ENCODE data around the gene CRY1. TPM values are rescaled to one million over a fixed set of nuclear protein-coding genes. Genes with fewer than 3 reads are reported as not detected.

The CRY1 gene
- polyA plus RNA-seq, 2 of the 4 experiments (the other 2 are of a cell fraction) = 15.8 to 26.1 TPM

DNA sequence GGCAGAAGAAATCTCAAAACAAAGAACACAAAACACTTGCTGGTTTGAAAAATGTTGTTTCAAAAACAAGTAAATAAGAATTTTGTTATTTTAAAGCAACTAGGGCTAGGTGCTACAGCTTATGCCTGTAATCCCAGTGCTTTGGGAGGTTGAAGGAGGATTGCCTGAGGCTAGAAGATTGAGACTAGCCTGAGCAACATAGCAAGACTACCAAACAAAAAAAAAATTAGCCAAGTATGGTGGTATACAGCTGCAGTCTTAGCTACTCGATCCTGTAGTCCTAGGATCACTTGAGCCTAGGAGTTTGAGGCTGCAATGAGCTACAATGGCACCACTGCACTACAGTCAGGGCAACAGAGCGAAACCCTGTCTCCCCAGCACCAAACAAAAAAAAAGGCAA is 73.8 kb downstream of the CRY1 start:
- ChIA-PET CTCF (no interaction called here), POLR2A (no interaction called here)
- 88% methylated on average over 2 of the region's 2 CpGs for WGBS (ENCODE audit: missing lambda C conversion rate)
- Histone ChIP-seq H3K27ac (no peak overlapping the region), H3K4me1 (no peaks in the 10 kb centered on the region), H3K4me3 (no peak overlapping the region), H3K4me2 (no peak overlapping the region), H3K9me3 (no peaks in the 10 kb centered on the region)
- FAIRE-seq = no peak
- ATAC-seq = no peak
- TF ChIP-seq EHF (CRISPR knock-in tag; IDR thresholded peaks at IDR 0.05) = no peak
- TF ChIP-seq, protein P1, sequence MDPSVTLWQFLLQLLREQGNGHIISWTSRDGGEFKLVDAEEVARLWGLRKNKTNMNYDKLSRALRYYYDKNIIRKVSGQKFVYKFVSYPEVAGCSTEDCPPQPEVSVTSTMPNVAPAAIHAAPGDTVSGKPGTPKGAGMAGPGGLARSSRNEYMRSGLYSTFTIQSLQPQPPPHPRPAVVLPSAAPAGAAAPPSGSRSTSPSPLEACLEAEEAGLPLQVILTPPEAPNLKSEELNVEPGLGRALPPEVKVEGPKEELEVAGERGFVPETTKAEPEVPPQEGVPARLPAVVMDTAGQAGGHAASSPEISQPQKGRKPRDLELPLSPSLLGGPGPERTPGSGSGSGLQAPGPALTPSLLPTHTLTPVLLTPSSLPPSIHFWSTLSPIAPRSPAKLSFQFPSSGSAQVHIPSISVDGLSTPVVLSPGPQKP (IDR thresholded peaks at IDR 0.05; ENCODE audit: low read depth, low read length) = no peak
- TF ChIP-seq CBX8 (IDR thresholded peaks at IDR 0.05) = no peak
- TF ChIP-seq HOXB5 (CRISPR knock-in tag; IDR thresholded peaks at IDR 0.05) = no peak
- TF ChIP-seq, protein P2, sequence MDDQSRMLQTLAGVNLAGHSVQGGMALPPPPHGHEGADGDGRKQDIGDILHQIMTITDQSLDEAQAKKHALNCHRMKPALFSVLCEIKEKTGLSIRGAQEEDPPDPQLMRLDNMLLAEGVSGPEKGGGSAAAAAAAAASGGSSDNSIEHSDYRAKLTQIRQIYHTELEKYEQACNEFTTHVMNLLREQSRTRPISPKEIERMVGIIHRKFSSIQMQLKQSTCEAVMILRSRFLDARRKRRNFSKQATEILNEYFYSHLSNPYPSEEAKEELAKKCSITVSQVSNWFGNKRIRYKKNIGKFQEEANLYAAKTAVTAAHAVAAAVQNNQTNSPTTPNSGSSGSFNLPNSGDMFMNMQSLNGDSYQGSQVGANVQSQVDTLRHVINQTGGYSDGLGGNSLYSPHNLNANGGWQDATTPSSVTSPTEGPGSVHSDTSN (IDR thresholded peaks at IDR 0.05) = no peak
- no peak for TF ChIP-seq CHD2 (IDR thresholded peaks at IDR 0.05; ENCODE audit: low read length, partially characterized antibody)
- no peak for TF ChIP-seq USF2 (IDR thresholded peaks at IDR 0.05)
- no peak for TF ChIP-seq NFE2L2 (conservative IDR thresholded peaks at IDR 0.05; ENCODE audit: low read length)
- TF ChIP-seq ZC3H11A (IDR thresholded peaks at IDR 0.05) = no peak
- no peak for TF ChIP-seq CEBPB (IDR thresholded peaks at IDR 0.05)
- no peak for TF ChIP-seq KDM5A (IDR thresholded peaks at IDR 0.05)
- DNase-seq (ENCODE audit: low read depth in 1 of 2, low spot score in 1 of 2) = no peak

DNA sequence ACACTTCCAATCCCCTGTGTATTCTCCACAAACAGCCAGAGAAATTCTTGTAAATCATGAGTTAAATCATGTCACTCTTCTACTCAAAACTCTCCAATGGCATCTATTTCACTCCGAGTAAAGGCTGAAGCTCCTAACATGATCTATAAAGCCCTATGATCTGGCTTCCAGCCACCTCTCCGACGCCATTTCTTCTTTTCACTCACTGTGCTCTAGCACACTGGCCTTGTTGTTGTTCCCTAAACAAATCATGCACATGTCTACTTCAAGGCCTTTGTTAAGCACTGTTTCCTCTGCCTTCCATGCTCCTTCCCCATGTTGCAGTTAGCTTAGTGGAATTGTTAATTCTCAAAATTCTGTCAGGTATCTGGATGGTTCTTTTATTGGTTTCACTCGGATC is 76.3 kb downstream of the CRY1 start:
- no peak for FAIRE-seq
- WGBS (ENCODE audit: missing lambda C conversion rate) = 93% methylated on average over 4 of the region's 4 CpGs
- no peak for DNase-seq (ENCODE audit: low read depth in 1 of 2, low spot score in 1 of 2)
- POLR2A ChIA-PET = no interaction called here
- Histone ChIP-seq H3K4me2 (no peak overlapping the region), H3K4me3 (no peak overlapping the region), H3K9me3 (no peaks in the 10 kb centered on the region), H3K4me1 (no peaks in the 10 kb centered on the region), H3K27ac (no peak overlapping the region)
- TF ChIP-seq NR3C1 (IDR thresholded peaks at IDR 0.05) = no peak
- TF ChIP-seq MAZ (IDR thresholded peaks at IDR 0.05; ENCODE audit: borderline replicate concordance, low read depth, low read length) = no peak
- no peak for TF ChIP-seq CBX2 (IDR thresholded peaks at IDR 0.05; ENCODE audit: borderline replicate concordance, low read depth)
- TF ChIP-seq SREBF2 (IDR thresholded peaks at IDR 0.05) = no peak
- no peak for TF ChIP-seq ZC3H11A (IDR thresholded peaks at IDR 0.05)
- TF ChIP-seq TP53 (CRISPR knock-in tag; IDR thresholded peaks at IDR 0.05) = no peak
- no peak for TF ChIP-seq FOSL2 (IDR thresholded peaks at IDR 0.05)
- no peak for TF ChIP-seq FOSL2 (CRISPR knock-in tag; IDR thresholded peaks at IDR 0.05)
- TF ChIP-seq HOXA7 (CRISPR knock-in tag; IDR thresholded peaks at IDR 0.05) = no peak
- TF ChIP-seq, protein P2 (IDR thresholded peaks at IDR 0.05) = no peak
- no peak for TF ChIP-seq KDM1A (IDR thresholded peaks at IDR 0.05; ENCODE audit: low read depth)
- TF ChIP-seq GATA3 (IDR thresholded peaks at IDR 0.05; ENCODE audit: borderline replicate concordance) = no peak
- TF ChIP-seq EHF (CRISPR knock-in tag; IDR thresholded peaks at IDR 0.05) = no peak
- TF ChIP-seq NFE2L2 (conservative IDR thresholded peaks at IDR 0.05; ENCODE audit: low read length) = no peak
- no peak for TF ChIP-seq EHMT2 (IDR thresholded peaks at IDR 0.05; ENCODE audit: low read depth)
- CTCF ChIA-PET = no interaction called here
- ATAC-seq = no peak

GRCh38 chr12:107014055-107014454 is 79.3 kb downstream of the CRY1 start:
- CTCF ChIA-PET = interaction anchor here (0.7 to 2.4 kb wide), 9 partner anchors 14 to 648 kb away, joined by 3 to 8 read pairs (median 3); no protein-coding TSS in a partner anchor
- POLR2A ChIA-PET = no interaction called here
- H3K9me3 ChIP-seq = no peaks in the 10 kb centered on the region
- no peak overlapping the region for H3K27ac ChIP-seq
- FAIRE-seq (no peak), DNase-seq (ENCODE audit: low read depth in 1 of 2, low spot score in 1 of 2) (peak; percentile 15 to 61), ATAC-seq (peak; percentile 94 to 95)
- no peaks in the 10 kb centered on the region for H3K4me1 ChIP-seq
- TF ChIP-seq HDAC2 (IDR thresholded peaks at IDR 0.05) (no peak), SMC3 (IDR thresholded peaks at IDR 0.05) (0 out of 3 replicates have a peak, but pooled peaks have one; percentile 17), RAD21 (conservative IDR thresholded peaks at IDR 0.05 in 1 of 2, IDR thresholded peaks at IDR 0.05 in 1 of 2) (peak in 1 of 2 experiments; percentile 33; a peak in 2 of 5 replicates)
- TF ChIP-seq, protein P3, sequence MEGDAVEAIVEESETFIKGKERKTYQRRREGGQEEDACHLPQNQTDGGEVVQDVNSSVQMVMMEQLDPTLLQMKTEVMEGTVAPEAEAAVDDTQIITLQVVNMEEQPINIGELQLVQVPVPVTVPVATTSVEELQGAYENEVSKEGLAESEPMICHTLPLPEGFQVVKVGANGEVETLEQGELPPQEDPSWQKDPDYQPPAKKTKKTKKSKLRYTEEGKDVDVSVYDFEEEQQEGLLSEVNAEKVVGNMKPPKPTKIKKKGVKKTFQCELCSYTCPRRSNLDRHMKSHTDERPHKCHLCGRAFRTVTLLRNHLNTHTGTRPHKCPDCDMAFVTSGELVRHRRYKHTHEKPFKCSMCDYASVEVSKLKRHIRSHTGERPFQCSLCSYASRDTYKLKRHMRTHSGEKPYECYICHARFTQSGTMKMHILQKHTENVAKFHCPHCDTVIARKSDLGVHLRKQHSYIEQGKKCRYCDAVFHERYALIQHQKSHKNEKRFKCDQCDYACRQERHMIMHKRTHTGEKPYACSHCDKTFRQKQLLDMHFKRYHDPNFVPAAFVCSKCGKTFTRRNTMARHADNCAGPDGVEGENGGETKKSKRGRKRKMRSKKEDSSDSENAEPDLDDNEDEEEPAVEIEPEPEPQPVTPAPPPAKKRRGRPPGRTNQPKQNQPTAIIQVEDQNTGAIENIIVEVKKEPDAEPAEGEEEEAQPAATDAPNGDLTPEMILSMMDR (IDR thresholded peaks at IDR 0.05) = peak; percentile 18; the same call in 1 of the 3 replicates
- no peak overlapping the region for H3K4me3 ChIP-seq
- WGBS (ENCODE audit: missing lambda C conversion rate) = 89% methylated on average over 3 of the region's 3 CpGs
- no peak overlapping the region for H3K4me2 ChIP-seq
